VCaP (cell line): ENCODE results near the gene NIM1K.
"Not testable (repeated sequence)": the region's sequence is repeated elsewhere in the genome, so short reads cannot be mapped to it uniquely, and the experiment has no call there.

Experiments
- H3K27ac ChIP-seq: fragments of 450-650 bp; 2 replicates; pipeline ENCODE4 v1.5.1; 2017
- CTCF ChIP-seq: fragments of 450-650 bp; conservative IDR thresholded peaks from 2 replicates; pipeline ENCODE4 v1.5.1; 2017; ENCODE audit warnings: mild to moderate bottlenecking, moderate library complexity

The NIM1K gene

GRCh38 chr5:43244823-43245565 lies 53.0 kb downstream of the NIM1K start:
- no peak overlapping the region for H3K27ac ChIP-seq
- no peak for TF ChIP-seq CTCF

GRCh38 chr5:43245724-43246385 lies 53.8 kb downstream of the NIM1K start:
- TF ChIP-seq CTCF = no peak
- no peak overlapping the region for H3K27ac ChIP-seq

- no peak overlapping the region for H3K27ac ChIP-seq
- TF ChIP-seq CTCF = no peak
These were observed 59.7 kb downstream of the NIM1K start for GRCh38 chr5:43251754-43252153.

GRCh38 chr5:43255704-43256103 lies 63.7 kb downstream of the NIM1K start:
- H3K27ac ChIP-seq = no peak overlapping the region
- TF ChIP-seq CTCF = no peak

- no peak for TF ChIP-seq CTCF
- no peak overlapping the region for H3K27ac ChIP-seq
These were observed 64.4 kb downstream of the NIM1K start for GRCh38 chr5:43256261-43256966.

DNA sequence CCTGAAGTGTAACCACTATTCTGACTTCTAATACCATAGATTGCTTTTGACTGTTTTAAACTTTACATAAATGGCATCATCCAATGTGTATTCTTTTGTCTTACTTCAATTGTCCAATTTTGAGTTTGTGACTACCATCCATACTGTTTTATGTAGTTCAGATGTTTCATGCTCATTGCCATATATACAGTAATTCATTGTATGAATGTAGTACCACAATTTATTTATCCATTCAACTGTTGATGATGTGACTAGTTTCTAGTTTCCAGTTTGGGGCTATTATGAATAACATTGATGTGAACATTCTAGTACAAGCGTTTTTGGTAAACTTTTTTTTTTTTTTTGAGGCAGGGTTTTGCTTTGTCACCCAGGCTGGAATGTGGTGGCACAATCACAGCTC lies 66.1 kb downstream of the NIM1K start:
- no peak overlapping the region for H3K27ac ChIP-seq
- no peak for TF ChIP-seq CTCF

GRCh38 chr5:43262269-43262668 lies 70.2 kb downstream of the NIM1K start:
- H3K27ac ChIP-seq = not testable (repeated sequence)
